Prostate gland (tissue), 2 donors: ENCODE data around the gene VPS37B. TPM values are rescaled to one million over a fixed set of nuclear protein-coding genes. Genes with fewer than 3 reads are reported as not detected.

ENCODE experiments used
- DNase-seq: peaks from one replicate; pipeline ENCODE4 v3.0.0-alpha.2; 2019; ENCODE audit warnings: low spot score
- H3K27ac ChIP-seq, 2 donors: fragments of 200-600 bp; sonication (generic); 2 replicates each; pipeline ENCODE4 v1.5.1; 2017 to 2019
- H3K27me3 ChIP-seq: fragments of 200-600 bp; sonication (generic); replicated peaks from 2 replicates; pipeline ENCODE4 v1.5.1; 2019; ENCODE audit not compliant: insufficient read depth
- H3K36me3 ChIP-seq, 2 donors: fragments of 200-600 bp; sonication (generic); 1 replicate in 1 of 2; 2 replicates in 1 of 2; pipeline versions ENCODE4 v1.5.1 to v1.8.1; 2017 to 2019
- H3K4me1 ChIP-seq: fragments of 200-600 bp; sonication (generic); replicated peaks from 2 replicates; pipeline ENCODE4 v1.5.1; 2019
- H3K4me3 ChIP-seq, 2 donors: fragments of 200-600 bp; sonication (generic); 2 replicates each; pipeline ENCODE4 v1.5.1; 2017 to 2019
- H3K9me3 ChIP-seq: fragments of 200-600 bp; sonication (generic); 2 replicates; pipeline ENCODE4 v1.5.1; 2017
- CTCF ChIP-seq, 4 experiments: fragments of 200-600 bp in 2 of 4; fragments of 450-650 bp in 2 of 4; sonication (generic) in 2 of 4; IDR thresholded peaks; 1 replicate in 3 of 4; 2 replicates in 1 of 4; pipeline ENCODE4 v1.5.1; 2016 to 2019; ENCODE audit warnings: antibody characterized with exemption in 4 of 4, mild to moderate bottlenecking in 2 of 4, moderate library complexity in 2 of 4
- POLR2A ChIP-seq: fragments of 450-650 bp; IDR thresholded peaks from one replicate; pipeline ENCODE4 v1.6.1; 2016; ENCODE audit warnings: antibody characterized with exemption, mild to moderate bottlenecking
- POLR2AphosphoS5 ChIP-seq: sonication (generic); formaldehyde crosslinking; IDR thresholded peaks from one replicate; pipeline ENCODE4 v1.6.1; 2017; ENCODE audit warnings: antibody characterized with exemption
- WGBS: methylation state at CpG from one replicate; pipeline ENCODE4 v1.1.5; 2018; 5-methylcytosine and 5-hydroxymethylcytosine counted together
- intact Hi-C: fragments of 100-400 bp; cut with DNase I; formaldehyde crosslinking; loops from one replicate; pipeline ENCODE4 v1.14.2; 2022
- total RNA-seq, 2 donors: library from RNA; depleted of rRNA; stranded (reverse); fragments of >200 nt; gene quantifications; one replicate each; pipeline ENCODE4 v1.1.0, GENCODE V29; 2016

Gene VPS37B
- total RNA-seq, 2 donors from 2014 or later: 37.6 to 67.7 TPM

GRCh38 chr12:122884860-122885259, 11.1 kb downstream of the VPS37B start:
- Histone ChIP-seq H3K36me3 (no peaks in the 10 kb centered on the region), H3K27ac (no peak overlapping the region), H3K4me3 (no peak overlapping the region), H3K4me1 (peaks cover 19% of the 10 kb centered on the region), H3K27me3 (no peaks in the 10 kb centered on the region), H3K9me3 (no peaks in the 10 kb centered on the region)
- no peak for TF ChIP-seq POLR2A
- intact Hi-C loops: no loop called here
- 65% methylated on average over 4 of the region's 4 CpGs for WGBS
- DNase-seq: no peak

GRCh38 chr12:122884091-122884826, 11.7 kb downstream of the VPS37B start:
- WGBS: 68% methylated on average over 6 of the region's 6 CpGs
- peaks cover 15% of the 10 kb centered on the region for H3K4me1 ChIP-seq
- intact Hi-C loops: no loop called here

GRCh38 chr12:122882908-122883558, 12.9 kb downstream of the VPS37B start:
- Histone ChIP-seq H3K36me3 (no peaks in the 10 kb centered on the region), H3K27ac (no peak overlapping the region), H3K4me3 (no peak overlapping the region), H3K27me3 (no peaks in the 10 kb centered on the region), H3K4me1 (peaks cover 7% of the 10 kb centered on the region), H3K9me3 (no peaks in the 10 kb centered on the region)
- no peak for DNase-seq
- no peak for TF ChIP-seq CTCF (IDR thresholded peaks at IDR 0.05)
- TF ChIP-seq POLR2AphosphoS5: no peak
- no peak for TF ChIP-seq POLR2A
- intact Hi-C loops: no loop called here
- WGBS: 72% methylated on average over 11 of the region's 11 CpGs

More at GRCh38 chr12:122884091-122884826, 11.7 kb downstream of the VPS37B start:
- no peak for DNase-seq
- Histone ChIP-seq H3K36me3 (no peaks in the 10 kb centered on the region), H3K9me3 (no peaks in the 10 kb centered on the region), H3K27ac (no peak overlapping the region), H3K4me3 (no peak overlapping the region), H3K27me3 (no peaks in the 10 kb centered on the region)
- no peak for TF ChIP-seq POLR2A
- no peak for TF ChIP-seq CTCF (IDR thresholded peaks at IDR 0.05)
- no peak for TF ChIP-seq POLR2AphosphoS5

- Histone ChIP-seq H3K4me3 (no peak overlapping the region), H3K36me3 (no peaks in the 10 kb centered on the region), H3K9me3 (no peaks in the 10 kb centered on the region), H3K4me1 (peaks cover 15% of the 10 kb centered on the region), H3K27me3 (no peaks in the 10 kb centered on the region), H3K27ac (no peak overlapping the region)
- TF ChIP-seq POLR2A (no peak), CTCF (IDR thresholded peaks at IDR 0.05) (peak in 1 of 4 experiments; percentile 34)
- intact Hi-C loops: no loop called here
- WGBS: 41% methylated on average over 8 of the region's 8 CpGs
- no peak for DNase-seq
These were observed 15.3 kb downstream of the VPS37B start for GRCh38 chr12:122880668-122881067.

- H3K4me1 ChIP-seq: peaks cover 15% of the 10 kb centered on the region
- no peak for DNase-seq
- no peaks in the 10 kb centered on the region for H3K27me3 ChIP-seq
- WGBS: 35% methylated on average over 10 of the region's 10 CpGs
- no peak overlapping the region for H3K4me3 ChIP-seq
- intact Hi-C loops: no loop called here
- no peaks in the 10 kb centered on the region for H3K9me3 ChIP-seq
- no peak overlapping the region for H3K27ac ChIP-seq
- H3K36me3 ChIP-seq: no peaks in the 10 kb centered on the region
- TF ChIP-seq POLR2AphosphoS5: no peak
- TF ChIP-seq POLR2A: no peak
- no peak for TF ChIP-seq CTCF (IDR thresholded peaks at IDR 0.05)
These were observed 15.7 kb downstream of the VPS37B start for GRCh38 chr12:122880155-122880667.
